ENCODE data around the gene TRIO. TPM values are rescaled to one million over a fixed set of nuclear protein-coding genes. Genes with fewer than 3 reads are reported as not detected.

TRIO gene
- total and polyA plus RNA-seq, 4 donors, result 23.8 to 243 (median 110) TPM

DNA sequence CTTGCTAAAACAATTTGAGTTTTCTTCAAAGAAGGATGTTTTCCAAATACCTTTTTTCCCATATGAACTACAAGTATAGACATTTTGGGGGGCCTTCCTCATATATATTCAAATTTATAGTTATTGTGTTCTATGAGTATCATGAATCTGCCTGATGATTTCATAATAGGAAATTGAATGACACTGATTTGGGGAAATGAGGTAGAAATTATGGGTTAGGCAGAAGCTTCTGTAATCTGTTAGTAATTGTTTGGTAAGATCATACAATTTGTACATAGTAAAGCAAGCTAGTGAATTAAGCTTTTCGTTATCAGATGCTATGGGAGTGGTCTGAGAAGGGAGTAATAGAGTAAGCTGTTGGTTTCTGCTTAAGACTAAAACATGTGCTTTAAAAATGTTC lies 98.0 kb downstream of the TRIO start:
- DNase-seq (no peak), ATAC-seq (ENCODE audit: insufficient read depth, low FRiP score) (no peak)
- TF ChIP-seq CTCF (IDR thresholded peaks at IDR 0.05; ENCODE audit: control extremely low read depth, extremely low read depth), result no peak
- WGBS, 2 donors, result 25 to 85% methylated on average over 1 of the region's 1 CpG
- H3K4me1 ChIP-seq (ENCODE audit: control insufficient read depth in 5 of 5, insufficient read depth in 5 of 5, low read length in 5 of 5), result peaks cover 0 to 27% (median 11%) of the 10 kb centered on the region in 5 donors
- no peak overlapping the region for H3K27ac ChIP-seq (ENCODE audit: low read depth in 1 of 2, low read length in 1 of 2)
- H3K9ac ChIP-seq (ENCODE audit: insufficient read depth in 1 of 2, low read length in 2 of 2), result no peak overlapping the region
- H3K4me3 ChIP-seq, result no peak overlapping the region
- no peaks in the 10 kb centered on the region for H3K9me3 ChIP-seq (ENCODE audit: control insufficient read depth in 4 of 4, insufficient read depth in 3 of 4, low read length in 3 of 4)
- H3K27me3 ChIP-seq (ENCODE audit: control insufficient read depth in 3 of 3, insufficient read depth in 3 of 3, low read length in 2 of 3), result no peaks in the 10 kb centered on the region
- H3K36me3 ChIP-seq (ENCODE audit: control insufficient read depth in 4 of 4, insufficient read depth in 4 of 4, low read length in 4 of 4), result no peaks in the 10 kb centered on the region

- Histone ChIP-seq H3K9me3 (ENCODE audit: control insufficient read depth in 4 of 4, insufficient read depth in 3 of 4, low read length in 3 of 4) (no peaks in the 10 kb centered on the region), H3K4me1 (ENCODE audit: control insufficient read depth in 5 of 5, insufficient read depth in 5 of 5, low read length in 5 of 5) (peaks cover 3 to 24% (median 11%) of the 10 kb centered on the region in 5 donors), H3K9ac (ENCODE audit: insufficient read depth in 1 of 2, low read length in 2 of 2) (no peak overlapping the region), H3K27ac (ENCODE audit: low read depth in 1 of 2, low read length in 1 of 2) (no peak overlapping the region), H3K4me3 (no peak overlapping the region), H3K36me3 (ENCODE audit: control insufficient read depth in 4 of 4, insufficient read depth in 4 of 4, low read length in 4 of 4) (no peaks in the 10 kb centered on the region), H3K27me3 (ENCODE audit: control insufficient read depth in 3 of 3, insufficient read depth in 3 of 3, low read length in 2 of 3) (no peaks in the 10 kb centered on the region)
- no peak for DNase-seq
- 95% methylated on average over 6 of the region's 6 CpGs for WGBS, 2 donors
- no peak for ATAC-seq (ENCODE audit: insufficient read depth, low FRiP score)
- TF ChIP-seq CTCF (IDR thresholded peaks at IDR 0.05; ENCODE audit: control extremely low read depth, extremely low read depth), result no peak
Observed at GRCh38 chr5:14242447-14242846, 99.3 kb downstream of the TRIO start.

- TF ChIP-seq CTCF (IDR thresholded peaks at IDR 0.05; ENCODE audit: control extremely low read depth, extremely low read depth), result no peak
- ATAC-seq (ENCODE audit: insufficient read depth, low FRiP score), result no peak
Observed at GRCh38 chr5:14242871-14243383, 99.8 kb downstream of the TRIO start.

DNA sequence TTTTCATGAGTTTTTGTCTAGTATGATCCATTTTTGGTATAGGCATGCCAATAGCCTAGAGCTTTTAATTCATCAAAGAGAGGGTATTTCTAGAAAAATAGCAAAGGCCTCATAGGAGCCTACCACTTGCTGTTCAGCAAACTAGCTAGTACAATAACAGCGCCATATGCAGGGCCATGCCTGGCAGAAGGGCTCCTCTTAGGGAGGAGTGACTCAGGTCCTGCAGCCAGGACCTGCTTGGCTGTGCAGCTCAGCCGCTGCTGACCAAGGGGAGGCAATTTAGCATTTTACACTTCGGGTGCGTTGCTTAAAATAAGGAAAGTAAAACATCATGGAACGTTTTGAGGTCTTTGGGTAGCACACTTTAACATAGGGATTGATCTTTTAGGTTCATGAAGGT lies 100.6 kb downstream of the TRIO start:
- 93% methylated on average over 5 of the region's 5 CpGs for WGBS, 2 donors
- Histone ChIP-seq H3K4me1 (ENCODE audit: control insufficient read depth in 5 of 5, insufficient read depth in 5 of 5, low read length in 5 of 5) (peaks cover 3 to 17% (median 11%) of the 10 kb centered on the region in 5 donors), H3K9me3 (ENCODE audit: control insufficient read depth in 4 of 4, insufficient read depth in 3 of 4, low read length in 3 of 4) (no peaks in the 10 kb centered on the region), H3K4me3 (no peak overlapping the region), H3K27me3 (ENCODE audit: control insufficient read depth in 3 of 3, insufficient read depth in 3 of 3, low read length in 2 of 3) (no peaks in the 10 kb centered on the region), H3K27ac (ENCODE audit: low read depth in 1 of 2, low read length in 1 of 2) (no peak overlapping the region), H3K9ac (ENCODE audit: insufficient read depth in 1 of 2, low read length in 2 of 2) (no peak overlapping the region), H3K36me3 (ENCODE audit: control insufficient read depth in 4 of 4, insufficient read depth in 4 of 4, low read length in 4 of 4) (no peaks in the 10 kb centered on the region)
- DNase-seq (no peak), ATAC-seq (ENCODE audit: insufficient read depth, low FRiP score) (no peak)
- TF ChIP-seq CTCF (IDR thresholded peaks at IDR 0.05; ENCODE audit: control extremely low read depth, extremely low read depth), result no peak

More at GRCh38 chr5:14242871-14243383, 99.8 kb downstream of the TRIO start:
- DNase-seq, result no peak
- Histone ChIP-seq H3K27ac (ENCODE audit: low read depth in 1 of 2, low read length in 1 of 2) (no peak overlapping the region), H3K9ac (ENCODE audit: insufficient read depth in 1 of 2, low read length in 2 of 2) (no peak overlapping the region), H3K4me1 (ENCODE audit: control insufficient read depth in 5 of 5, insufficient read depth in 5 of 5, low read length in 5 of 5) (peaks cover 3 to 21% (median 11%) of the 10 kb centered on the region in 5 donors), H3K27me3 (ENCODE audit: control insufficient read depth in 3 of 3, insufficient read depth in 3 of 3, low read length in 2 of 3) (no peaks in the 10 kb centered on the region), H3K9me3 (ENCODE audit: control insufficient read depth in 4 of 4, insufficient read depth in 3 of 4, low read length in 3 of 4) (no peaks in the 10 kb centered on the region), H3K4me3 (no peak overlapping the region), H3K36me3 (ENCODE audit: control insufficient read depth in 4 of 4, insufficient read depth in 4 of 4, low read length in 4 of 4) (no peaks in the 10 kb centered on the region)
- 80 to 86% methylated on average over 7 of the region's 7 CpGs for WGBS, 2 donors

Measured in lung (tissue), 12 donors.